B cell (primary cell): ENCODE results near the gene COQ3. TPM values are rescaled to one million over a fixed set of nuclear protein-coding genes. Genes with fewer than 3 reads are reported as not detected.

Source experiments
- ATAC-seq: fragments of 200-7000 bp; cut with Tn5 transposase; one replicate; pipeline ENCODE4 v1.10.0; 2021; ENCODE audit warnings: low read depth, mild to moderate bottlenecking, moderate number of reproducible peaks, moderate library complexity
- CTCF ChIA-PET: fragments of 350-600 bp; sonication (Branson Sonifier 250); formaldehyde crosslinking; loops from one replicate; lab custom pipeline; 2021; ENCODE audit warnings: antibody characterized with exemption, inconsistent platforms; lab: Charles Lee
- POLR2A ChIA-PET: fragments of 350-600 bp; sonication (Branson Sonifier 250); formaldehyde crosslinking; loops from one replicate; lab custom pipeline; 2021; ENCODE audit warnings: antibody characterized with exemption; lab: Charles Lee
- DNase-seq: peaks from one replicate; pipeline ENCODE4 v3.0.0; 2013
- H2AFZ ChIP-seq: 2 replicates; pipeline ENCODE4 v1.6.1; 2012; ENCODE audit warnings: mild to moderate bottlenecking, low read depth, low read length; ENCODE audit not compliant: insufficient read depth, poor library complexity, severe bottlenecking
- H3K27ac ChIP-seq, 2 donors: 1 replicate in 1 of 2; 2 replicates in 1 of 2; pipeline ENCODE4 v1.5.1; 2012 to 2013; ENCODE audit warnings: low read length in 2 of 2, mild to moderate bottlenecking in 2 of 2, moderate library complexity in 1 of 2
- H3K27me3 ChIP-seq, 4 experiments: fragments of 200-600 bp in 1 of 4; sonication (generic) in 1 of 4; replicated peaks in 1 of 4; 1 replicate in 2 of 4; 2 replicates in 2 of 4; pipeline versions ENCODE4 v1.6.1 to v1.7.0; 2013 to 2016; ENCODE audit warnings: low read length in 3 of 4, mild to moderate bottlenecking in 2 of 4, mixed read lengths in 1 of 4, moderate library complexity in 1 of 4; ENCODE audit not compliant: insufficient read depth in 4 of 4, control insufficient read depth in 3 of 4; ENCODE audit errors: control extremely low read depth in 1 of 4
- H3K36me3 ChIP-seq, 2 experiments: replicated peaks in 1 of 2; 1 replicate in 1 of 2; 2 replicates in 1 of 2; pipeline versions ENCODE4 v1.6.1 to v1.7.1; 2013; ENCODE audit warnings: low read length in 1 of 2; ENCODE audit not compliant: insufficient read depth in 2 of 2, control insufficient read depth in 1 of 2; ENCODE audit errors: control extremely low read depth in 1 of 2, extremely low read depth in 1 of 2
- H3K4me1 ChIP-seq, 2 donors: fragments of 200-600 bp in 1 of 2; sonication (generic) in 1 of 2; 1 replicate in 1 of 2; 2 replicates in 1 of 2; pipeline versions ENCODE4 v1.5.1 to v1.6.1; 2013 to 2017; ENCODE audit warnings: low read length in 2 of 2; ENCODE audit not compliant: control insufficient read depth in 2 of 2, insufficient read depth in 2 of 2
- H3K4me2 ChIP-seq: replicated peaks from 2 replicates; pipeline ENCODE3; 2012; ENCODE audit warnings: mild to moderate bottlenecking, low read depth, low read length; ENCODE audit not compliant: poor library complexity, severe bottlenecking
- H3K4me3 ChIP-seq, 5 experiments: fragments of 200-600 bp in 1 of 5; sonication (generic) in 1 of 5; 1 replicate in 3 of 5; 2 replicates in 2 of 5; pipeline versions ENCODE4 v1.5.1 to v1.7.0; 2011 to 2016; ENCODE audit warnings: low read length in 4 of 5, mild to moderate bottlenecking in 4 of 5, low read depth in 2 of 5, control low read depth in 1 of 5, moderate library complexity in 1 of 5; ENCODE audit not compliant: insufficient read depth in 1 of 5; ENCODE audit errors: control extremely low read depth in 1 of 5, extremely low read depth in 1 of 5
- H3K79me2 ChIP-seq: fragments of 200-600 bp; sonication (generic); one replicate; pipeline ENCODE4 v1.6.0; 2016; ENCODE audit warnings: low read length; ENCODE audit not compliant: control insufficient read depth, insufficient read depth
- H3K9ac ChIP-seq: fragments of 200-600 bp; sonication (generic); 2 replicates; pipeline ENCODE4 v1.6.1; 2017; ENCODE audit warnings: mild to moderate bottlenecking, low read length, moderate library complexity
- H3K9me3 ChIP-seq, 3 donors: one replicate each; pipeline versions ENCODE4 v1.6.1 to v1.7.1; 2013; ENCODE audit warnings: low read length in 2 of 3; ENCODE audit not compliant: control insufficient read depth in 2 of 3, insufficient read depth in 1 of 3; ENCODE audit errors: control extremely low read depth in 1 of 3
- H4K20me1 ChIP-seq: 2 replicates; pipeline ENCODE4 v1.6.0; 2012; ENCODE audit warnings: mild to moderate bottlenecking, low read length; ENCODE audit not compliant: insufficient read depth, control insufficient read depth, poor library complexity, severe bottlenecking
- H3K27ac Mint-ChIP-seq: one replicate; pipeline ENCODE4 v1.8.0; 2021; ENCODE audit warnings: mixed read lengths
- H3K27me3 Mint-ChIP-seq: one replicate; pipeline ENCODE4 v1.8.0; 2021; ENCODE audit warnings: mixed read lengths
- H3K4me1 Mint-ChIP-seq: one replicate; pipeline ENCODE4 v1.8.0; 2021; ENCODE audit warnings: mixed read lengths
- H3K4me3 Mint-ChIP-seq: one replicate; pipeline ENCODE4 v1.8.0; 2021; ENCODE audit warnings: mixed read lengths
- H3K9me3 Mint-ChIP-seq: one replicate; pipeline ENCODE4 v1.8.0; 2022; ENCODE audit warnings: mixed read lengths; ENCODE audit not compliant: insufficient read depth
- CTCF ChIP-seq: fragments of 200-600 bp; IDR thresholded peaks from one replicate; pipeline ENCODE4 v1.8.0; 2022; ENCODE audit warnings: antibody characterized with exemption, mild to moderate bottlenecking
- EZH2 ChIP-seq: IDR thresholded peaks from 2 replicates; pipeline ENCODE4 v1.6.1; 2012; ENCODE audit warnings: borderline replicate concordance, low read depth, mild to moderate bottlenecking, moderate library complexity, low read length; ENCODE audit not compliant: insufficient read depth, poor library complexity, severe bottlenecking
- WGBS: methylation state at CpG from one replicate; pipeline ENCODE4 v1.1.5; 2013; ENCODE audit warnings: missing lambda C conversion rate; ENCODE audit not compliant: insufficient coverage; 5-methylcytosine and 5-hydroxymethylcytosine counted together
- intact Hi-C: fragments of 100-400 bp; cut with micrococcal nuclease; formaldehyde crosslinking; loops from one replicate; pipeline ENCODE4 v1.10.0; 2022
- polyA plus RNA-seq: library from polyadenylated mRNA; depleted of rRNA; stranded (reverse); fragments of >200 nt; gene quantifications from 2 replicates; pipeline ENCODE4 v1.2.3, GENCODE V29; 2012
- total RNA-seq, 2 donors: library from RNA; stranded (reverse); fragments of 120-200 nt in 1 of 2; gene quantifications; 1 replicate in 1 of 2; 2 replicates in 1 of 2; pipeline versions ENCODE4 v1.2.3 to v1.2.4, GENCODE V29; 2013 to 2022

Gene COQ3
- total and polyA plus RNA-seq, 2 donors (not counting 1 experiment from before 2014, with no cell fraction given): 2.9 to 3.1 TPM

GRCh38 chr6:99344289-99344688 is 49.7 kb downstream of the COQ3 start:
- POLR2A ChIA-PET: no interaction called here
- H3K9ac ChIP-seq: no peak overlapping the region
- CTCF ChIA-PET: interaction anchor here (1.6 kb wide), 1 partner anchor 14 kb away, joined by 4 read pairs; no protein-coding TSS in a partner anchor

More at GRCh38 chr6:99344289-99344688, 49.7 kb downstream of the COQ3 start:
- Mint-ChIP-seq H3K27me3 (peaks cover 49% of the 10 kb centered on the region), H3K9me3 (no peaks in the 10 kb centered on the region), H3K27ac (no peak overlapping the region), H3K4me1 (peaks cover 6% of the 10 kb centered on the region), H3K4me3 (no peak overlapping the region)
- WGBS: 24% methylated on average over 2 of the region's 3 CpGs
- Histone ChIP-seq H3K27me3 (peaks cover 0 to 16% (median 11%) of the 10 kb centered on the region in 4 experiments), H3K4me3 (no peak overlapping the region), H3K4me1 (peaks cover 0 to 4% of the 10 kb centered on the region in 2 donors), H4K20me1 (no peaks in the 10 kb centered on the region), H3K4me2 (no peak overlapping the region), H2AFZ (no peak overlapping the region), H3K36me3 (no peaks in the 10 kb centered on the region), H3K9me3 (no peaks in the 10 kb centered on the region), H3K27ac (no peak overlapping the region), H3K79me2 (no peaks in the 10 kb centered on the region)
- intact Hi-C loops: no loop called here
- ATAC-seq (no peak), DNase-seq (no peak)
- TF ChIP-seq EZH2: no peak
- no peak for TF ChIP-seq CTCF
